ENCODE measurements around the gene SPOPL. TPM values are rescaled to one million over a fixed set of nuclear protein-coding genes. Genes with fewer than 3 reads are reported as not detected.
A peak's percentile ranks its signal among the peaks of the same experiment; 100 is the strongest.

The SPOPL gene
- total RNA-seq, 1 experiment from 2014 or later = 21.0 TPM

GRCh38 chr2:138615257-138615656 is 113.7 kb downstream of the SPOPL start:
- Histone ChIP-seq H3K36me3 (ENCODE audit: low read depth) (no peaks in the 10 kb centered on the region), H4K20me1 (ENCODE audit: insufficient read depth) (no peaks in the 10 kb centered on the region), H3K9me2 (ENCODE audit: insufficient read depth) (no peaks in the 10 kb centered on the region), H3K4me1 (replicated peaks; ENCODE audit: insufficient read depth) (no peaks in the 10 kb centered on the region), H3K27me3 (ENCODE audit: insufficient read depth, low read depth) (no peaks in the 10 kb centered on the region), H3K27ac (no peak overlapping the region), H3K4me2 (peak overlapping the region; percentile 17; the same call in 1 of the 2 replicates), H3K79me2 (ENCODE audit: low read depth) (no peaks in the 10 kb centered on the region), H2AFZ (no peak overlapping the region), H3F3A (ENCODE audit: insufficient read depth, low read depth) (no peaks in the 10 kb centered on the region), H3K4me3 (no peak overlapping the region), H3K9me3 (ENCODE audit: insufficient read depth, low read depth) (no peaks in the 10 kb centered on the region)
- TF ChIP-seq CTCF (conservative IDR thresholded peaks at IDR 0.05) = no peak
- no peak for TF ChIP-seq EZH2 (IDR thresholded peaks at IDR 0.05; ENCODE audit: low read depth)
- POLR2A ChIA-PET (ENCODE audit: unreplicated experiment) = interaction anchor here (0.7 kb wide), 1 partner anchor 43 kb away, joined by 3 read pairs; no protein-coding TSS in a partner anchor
- intact Hi-C loops (cut with micrococcal nuclease; ENCODE audit: unreplicated experiment) = no loop called here
- no TSS peak for BruUV-seq (replicated peaks)
- CTCF ChIA-PET = no interaction called here
- peak; percentile 47 to 64 for DNase-seq

- no peak for TF ChIP-seq CTCF (conservative IDR thresholded peaks at IDR 0.05)
- TF ChIP-seq EZH2 (IDR thresholded peaks at IDR 0.05; ENCODE audit: low read depth) = no peak
- Histone ChIP-seq H3K9me3 (ENCODE audit: insufficient read depth, low read depth) (no peaks in the 10 kb centered on the region), H3K4me2 (no peak overlapping the region), H3K4me3 (no peak overlapping the region), H3K79me2 (ENCODE audit: low read depth) (no peaks in the 10 kb centered on the region), H3K9me2 (ENCODE audit: insufficient read depth) (no peaks in the 10 kb centered on the region), H4K20me1 (ENCODE audit: insufficient read depth) (no peaks in the 10 kb centered on the region), H3K4me1 (replicated peaks; ENCODE audit: insufficient read depth) (no peaks in the 10 kb centered on the region), H3F3A (ENCODE audit: insufficient read depth, low read depth) (no peaks in the 10 kb centered on the region), H3K27ac (no peak overlapping the region), H3K27me3 (ENCODE audit: insufficient read depth, low read depth) (no peaks in the 10 kb centered on the region), H3K36me3 (ENCODE audit: low read depth) (no peaks in the 10 kb centered on the region), H2AFZ (no peak overlapping the region)
- intact Hi-C loops (cut with micrococcal nuclease; ENCODE audit: unreplicated experiment) = no loop called here
- CTCF ChIA-PET = no interaction called here
- no TSS peak for BruUV-seq (replicated peaks)
- POLR2A ChIA-PET (ENCODE audit: unreplicated experiment) = no interaction called here
- DNase-seq = no peak
Measured at GRCh38 chr2:138617026-138617425, 115.5 kb downstream of the SPOPL start.

GRCh38 chr2:138618971-138619370 is 117.4 kb downstream of the SPOPL start:
- no TSS peak for BruUV-seq (replicated peaks)
- POLR2A ChIA-PET (ENCODE audit: unreplicated experiment) = no interaction called here
- H4K20me1 ChIP-seq (ENCODE audit: insufficient read depth) = no peaks in the 10 kb centered on the region
- no peaks in the 10 kb centered on the region for H3K27me3 ChIP-seq (ENCODE audit: insufficient read depth, low read depth)
- intact Hi-C loops (cut with micrococcal nuclease; ENCODE audit: unreplicated experiment) = no loop called here
- H2AFZ ChIP-seq = no peak overlapping the region
- no peaks in the 10 kb centered on the region for H3K36me3 ChIP-seq (ENCODE audit: low read depth)
- no peak overlapping the region for H3K27ac ChIP-seq
- CTCF ChIA-PET = no interaction called here
- no peak overlapping the region for H3K4me3 ChIP-seq
- no peaks in the 10 kb centered on the region for H3K4me1 ChIP-seq (replicated peaks; ENCODE audit: insufficient read depth)
- H3K4me2 ChIP-seq = no peak overlapping the region
- H3K9me2 ChIP-seq (ENCODE audit: insufficient read depth) = no peaks in the 10 kb centered on the region
- no peak for DNase-seq
- no peaks in the 10 kb centered on the region for H3K79me2 ChIP-seq (ENCODE audit: low read depth)
- TF ChIP-seq CTCF (conservative IDR thresholded peaks at IDR 0.05) = no peak
- TF ChIP-seq EZH2 (IDR thresholded peaks at IDR 0.05; ENCODE audit: low read depth) = no peak
- H3F3A ChIP-seq (ENCODE audit: insufficient read depth, low read depth) = no peaks in the 10 kb centered on the region
- no peaks in the 10 kb centered on the region for H3K9me3 ChIP-seq (ENCODE audit: insufficient read depth, low read depth)

All from PC-9 (cell line).